Liver (tissue), 5 donors: ENCODE results near the gene SGIP1. TPM values are rescaled to one million over a fixed set of nuclear protein-coding genes. Genes with fewer than 3 reads are reported as not detected.

Source experiments
- polyA plus RNA-seq, 2 donors: library from polyadenylated mRNA; stranded (reverse) in 1 of 2; unstranded in 1 of 2; fragments of 200-250 nt in 1 of 2; fragments of >200 nt in 1 of 2; fragmentation: Nextera tagmentation in 1 of 2; extraction: Ambion mirVana in 1 of 2; gene quantifications; one replicate each; pipeline versions ENCODE4 v1.2.1 to v1.2.3, GENCODE V29; 2013 to 2015
- small RNA-seq: library from RNA; depleted of rRNA; stranded (forward); fragments of <200 nt; gene quantifications from one replicate; pipeline ENCODE3, GENCODE V24; 2014
- total RNA-seq, 2 donors: library from RNA; depleted of rRNA; stranded (reverse); fragments of >200 nt; gene quantifications; one replicate each; pipeline ENCODE4 v1.2.3, GENCODE V29; 2014
- donor health status: healthy.
- donor health status: healthy.
- donor health status: healthy.

SGIP1 gene
- total and polyA plus RNA-seq, 4 donors, result 0.09 to 2.5 (median 0.38) TPM

Small RNAs within 50 kb of the gene (small RNA-seq; reads per million reads assigned to genes)
- 1.9 reads per million, percentile 87 among the genes with 10 or more reads in this experiment for gene MIR3117

Other genes starting within 250 kb of the SGIP1 start
- gene DYNLT5, start 218.3 kb downstream of the SGIP1 start, total RNA-seq, result 1 to 10 TPM; 1.3 to 3.1 TPM
- 1 to 10 TPM in 1 of 2 donors, under 1 TPM in 1; 0.55 to 1.8 TPM for gene DYNLT5, start 218.3 kb downstream of the SGIP1 start, polyA plus RNA-seq